ENCODE measurements around the gene BMPR1A. TPM values are rescaled to one million over a fixed set of nuclear protein-coding genes. Genes with fewer than 3 reads are reported as not detected.
"Not testable (repeated sequence)": the region's sequence is repeated elsewhere in the genome, so short reads cannot be mapped to it uniquely, and the experiment has no call there.

BMPR1A gene
- total RNA-seq, 1 experiment from 2014 or later, result 72.5 TPM

GRCh38 chr10:86861351-86861750 lies 104.9 kb downstream of the BMPR1A start:
- in situ Hi-C loops (cut with HindIII; ENCODE audit: low sequenced_read_pairs), result no loop called here
- DNase-seq (ENCODE audit: low spot score), result no peak

- in situ Hi-C loops (cut with HindIII; ENCODE audit: low sequenced_read_pairs), result no loop called here
Measured at GRCh38 chr10:86862373-86862772, 106.0 kb downstream of the BMPR1A start.

GRCh38 chr10:86862786-86863483 lies 106.5 kb downstream of the BMPR1A start:
- in situ Hi-C loops (cut with HindIII; ENCODE audit: low sequenced_read_pairs), result no loop called here
- no peak for DNase-seq (ENCODE audit: low spot score)

More at GRCh38 chr10:86862373-86862772, 106.0 kb downstream of the BMPR1A start:
- DNase-seq (ENCODE audit: low spot score), result no peak

DNA sequence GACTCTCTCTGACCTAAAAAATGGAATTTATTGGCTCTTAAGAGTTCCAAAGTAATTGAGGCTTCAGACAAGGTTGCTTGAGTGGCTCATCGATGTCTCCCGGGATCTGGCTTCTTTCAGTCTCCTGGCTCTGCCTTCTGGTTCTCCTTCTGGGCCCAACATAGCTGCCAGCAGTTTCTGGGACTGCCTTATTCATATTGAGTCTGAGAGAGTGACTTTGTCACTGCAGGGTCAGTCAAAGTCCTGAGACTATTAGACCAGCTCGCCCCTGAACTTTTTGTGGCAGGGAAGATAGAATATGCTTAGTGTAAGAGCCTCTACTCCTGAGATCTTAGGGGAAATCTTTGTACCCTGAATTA lies 107.0 kb downstream of the BMPR1A start:
- DNase-seq (ENCODE audit: low spot score), result peak; percentile 39
- in situ Hi-C loops (cut with HindIII; ENCODE audit: low sequenced_read_pairs), result no loop called here

DNA sequence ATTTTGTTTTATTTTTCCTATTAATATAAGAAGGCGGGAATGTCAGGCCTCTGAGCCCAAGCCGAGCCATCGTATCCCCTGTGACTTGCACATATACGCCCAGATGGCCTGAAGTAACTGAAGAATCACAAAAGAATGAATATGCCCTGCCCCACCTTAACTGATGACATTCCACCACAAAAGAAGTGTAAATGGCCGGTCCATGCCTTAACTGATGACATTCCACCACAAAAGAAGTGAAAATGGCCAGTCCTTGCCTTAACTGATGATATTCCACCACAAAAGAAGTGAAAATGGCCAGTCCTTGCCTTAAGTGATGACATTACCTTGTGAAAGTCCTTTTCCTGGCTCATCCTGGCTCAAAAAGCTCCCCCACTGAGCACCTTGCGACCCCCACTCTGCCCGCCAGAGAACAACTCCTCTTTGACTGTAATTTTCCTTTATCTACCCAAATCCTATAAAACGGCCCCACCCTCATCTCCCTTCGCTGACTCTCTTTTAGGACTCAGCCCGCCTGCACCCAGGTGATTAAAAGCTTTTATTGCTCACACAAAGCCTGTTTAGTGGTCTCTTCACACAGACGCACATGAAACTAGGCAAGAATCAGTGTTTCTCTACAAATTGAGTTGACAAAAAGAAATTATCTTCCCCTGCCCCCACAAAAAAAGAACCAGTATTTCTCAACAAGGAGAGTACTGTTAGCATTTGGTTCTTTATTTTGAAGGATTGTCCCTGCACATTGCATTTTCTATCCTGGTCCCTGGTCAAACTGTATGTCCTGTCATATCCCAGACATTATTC lies 108.8 kb downstream of the BMPR1A start:
- DNase-seq (ENCODE audit: low spot score); in situ Hi-C loops (cut with HindIII; ENCODE audit: low sequenced_read_pairs): not testable (repeated sequence)

GRCh38 chr10:86867149-86867548 lies 110.7 kb downstream of the BMPR1A start:
- no peak for DNase-seq (ENCODE audit: low spot score)
- in situ Hi-C loops (cut with HindIII; ENCODE audit: low sequenced_read_pairs), result no loop called here

DNA sequence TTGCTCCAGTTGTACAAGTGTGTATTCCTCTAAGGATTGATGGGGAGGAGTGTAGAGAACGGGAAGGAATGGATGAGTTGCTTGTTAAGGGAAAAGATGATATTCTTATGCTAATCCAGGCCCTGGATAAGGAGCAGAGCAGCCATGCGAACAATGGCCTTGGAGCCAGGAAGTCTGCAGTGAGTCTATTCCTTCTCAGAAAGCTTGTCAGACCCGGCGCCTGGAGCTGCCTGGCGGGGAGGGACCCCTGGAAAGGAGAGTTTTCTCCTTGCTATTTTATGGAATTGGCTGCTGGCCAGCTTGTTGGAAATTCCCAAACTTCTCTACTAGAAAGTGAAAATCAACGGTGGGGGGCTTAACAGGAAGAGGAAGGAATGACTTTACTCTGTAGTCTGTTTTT lies 111.9 kb downstream of the BMPR1A start:
- in situ Hi-C loops (cut with HindIII; ENCODE audit: low sequenced_read_pairs), result no loop called here
- peak; percentile 19 for DNase-seq (ENCODE audit: low spot score)

GRCh38 chr10:86870679-86871078 lies 114.3 kb downstream of the BMPR1A start:
- in situ Hi-C loops (cut with HindIII; ENCODE audit: low sequenced_read_pairs), result no loop called here
- DNase-seq (ENCODE audit: low spot score), result no peak

DNA sequence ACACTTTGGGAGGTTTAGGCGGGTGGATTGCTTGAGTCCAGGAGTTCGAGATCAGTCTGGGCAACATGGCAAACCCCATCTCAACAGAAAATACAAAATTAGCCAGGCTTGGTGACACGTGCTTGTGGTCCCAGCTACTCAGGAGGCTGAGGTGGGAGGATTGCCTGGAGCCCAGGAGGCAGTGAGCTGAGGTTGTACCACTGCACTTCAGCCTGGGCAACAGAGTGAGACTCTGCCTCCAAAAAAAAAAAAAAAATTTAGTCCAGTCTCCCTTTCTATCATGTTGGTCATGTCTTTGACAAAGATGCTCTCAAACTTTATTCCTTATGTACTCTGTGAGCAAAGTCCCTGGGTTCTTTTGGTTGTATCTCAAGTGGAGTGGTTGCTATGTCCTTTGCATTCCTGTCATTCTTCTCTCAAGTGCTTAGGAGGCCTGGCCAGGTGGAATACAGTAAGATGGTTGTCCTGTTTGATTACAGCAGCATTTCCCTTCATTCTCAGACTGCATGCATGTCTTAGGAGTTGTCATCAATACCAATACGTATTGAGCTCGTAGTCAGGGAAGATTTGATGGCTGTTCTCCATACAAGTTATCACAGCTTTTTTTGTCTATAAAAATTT lies 115.3 kb downstream of the BMPR1A start:
- DNase-seq (ENCODE audit: low spot score), result no peak
- in situ Hi-C loops (cut with HindIII; ENCODE audit: low sequenced_read_pairs), result no loop called here

DNA sequence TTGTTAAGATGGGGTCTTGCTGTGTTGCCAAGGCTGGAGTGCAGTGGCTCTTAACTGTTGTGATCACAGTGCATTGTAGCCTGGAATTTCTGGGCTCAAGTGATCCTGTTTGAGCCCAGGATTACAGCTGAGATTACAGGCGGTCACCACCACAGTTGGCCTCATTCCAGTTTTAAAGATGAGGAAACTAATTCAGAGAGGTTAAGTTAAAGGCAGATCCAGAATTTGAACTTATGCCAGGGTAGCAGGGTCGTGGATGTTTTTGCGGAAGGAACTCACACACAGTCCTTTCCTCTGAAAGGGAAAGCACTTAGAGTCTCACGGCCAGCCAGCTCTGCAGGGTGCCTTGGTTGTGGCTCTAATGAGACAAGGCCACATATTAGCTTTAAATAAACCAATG lies 116.3 kb downstream of the BMPR1A start:
- DNase-seq (ENCODE audit: low spot score), result no peak
- in situ Hi-C loops (cut with HindIII; ENCODE audit: low sequenced_read_pairs), result no loop called here

DNA sequence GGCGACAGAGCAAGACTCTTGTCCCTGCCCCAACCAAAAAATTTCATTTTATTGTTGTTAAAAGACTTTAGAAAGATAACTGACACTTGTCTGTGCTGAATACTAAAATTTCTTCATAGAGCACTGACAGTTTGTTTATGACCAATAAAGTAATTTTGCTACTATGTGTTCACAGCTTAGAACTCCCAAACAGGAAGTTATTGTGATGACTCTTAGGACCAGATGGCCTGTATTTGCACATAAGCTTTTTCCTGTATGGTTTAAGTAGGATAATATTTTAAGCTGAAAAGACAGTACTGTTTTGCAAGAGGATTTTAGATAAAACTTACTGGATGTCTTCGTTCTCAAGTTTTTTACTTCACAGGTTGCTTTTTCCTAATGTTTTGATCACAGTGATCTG lies 120.3 kb downstream of the BMPR1A start:
- in situ Hi-C loops (cut with HindIII; ENCODE audit: low sequenced_read_pairs), result no loop called here
- no peak for DNase-seq (ENCODE audit: low spot score)

DNA sequence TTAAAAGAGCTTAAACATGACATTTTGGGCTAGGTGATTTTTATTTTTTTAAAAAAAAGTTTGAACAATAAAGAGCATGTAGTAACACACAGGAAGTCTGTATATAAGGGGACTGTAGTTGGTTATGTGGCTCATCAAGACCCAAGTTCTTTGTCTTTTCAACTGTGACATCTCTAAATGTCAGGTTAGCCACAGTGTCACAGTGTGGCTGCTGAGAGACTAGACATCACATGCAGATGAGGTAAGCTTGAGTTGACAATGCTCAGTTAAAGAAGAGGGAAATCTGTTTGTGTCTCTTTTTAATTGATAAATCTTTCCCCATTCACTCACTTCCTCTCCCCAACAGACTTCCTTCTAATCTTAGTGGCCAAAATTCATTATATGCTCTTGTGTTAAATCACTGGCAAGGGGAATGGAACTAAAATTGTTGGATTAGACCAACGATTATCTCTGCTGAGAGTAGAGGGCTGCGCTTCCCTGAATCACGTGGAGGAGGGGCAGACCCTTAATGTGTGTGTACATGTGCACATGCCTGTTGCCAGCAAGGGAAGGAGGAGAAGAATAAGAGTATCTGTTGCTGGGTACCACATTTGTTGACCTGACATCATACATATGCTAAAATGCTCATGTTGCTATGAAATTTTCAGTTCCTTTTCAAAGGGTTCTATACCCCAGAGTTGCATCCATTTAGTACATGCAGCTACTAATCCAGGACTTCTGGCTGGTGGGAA lies 122.7 kb downstream of the BMPR1A start:
- in situ Hi-C loops (cut with HindIII; ENCODE audit: low sequenced_read_pairs), result no loop called here
- DNase-seq (ENCODE audit: low spot score), result no peak

GRCh38 chr10:86880971-86881370 lies 124.6 kb downstream of the BMPR1A start:
- no peak for DNase-seq (ENCODE audit: low spot score)
- in situ Hi-C loops (cut with HindIII; ENCODE audit: low sequenced_read_pairs), result no loop called here

GRCh38 chr10:86888585-86889381 lies 132.4 kb downstream of the BMPR1A start:
- DNase-seq (ENCODE audit: low spot score), result no peak
- in situ Hi-C loops (cut with HindIII; ENCODE audit: low sequenced_read_pairs), result no loop called here

DNA sequence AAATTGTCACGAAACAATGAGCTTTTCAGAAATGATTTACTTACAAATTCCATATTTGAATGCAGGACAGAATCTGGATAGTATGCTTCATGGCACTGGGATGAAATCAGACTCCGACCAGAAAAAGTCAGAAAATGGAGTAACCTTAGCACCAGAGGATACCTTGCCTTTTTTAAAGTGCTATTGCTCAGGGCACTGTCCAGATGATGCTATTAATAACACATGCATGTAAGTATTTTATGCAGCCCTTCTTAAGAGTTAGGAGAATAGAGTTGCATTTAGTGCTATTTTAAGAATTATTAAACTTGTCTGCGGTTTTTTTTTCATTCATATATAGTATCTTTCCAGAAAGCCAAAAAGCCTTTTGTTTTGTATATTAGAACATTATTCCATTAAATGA lies 133.6 kb downstream of the BMPR1A start:
- no peak for DNase-seq (ENCODE audit: low spot score)
- in situ Hi-C loops (cut with HindIII; ENCODE audit: low sequenced_read_pairs), result no loop called here

- in situ Hi-C loops (cut with HindIII; ENCODE audit: low sequenced_read_pairs), result no loop called here
Measured at GRCh38 chr10:86898511-86898910, 142.1 kb downstream of the BMPR1A start.

DNA sequence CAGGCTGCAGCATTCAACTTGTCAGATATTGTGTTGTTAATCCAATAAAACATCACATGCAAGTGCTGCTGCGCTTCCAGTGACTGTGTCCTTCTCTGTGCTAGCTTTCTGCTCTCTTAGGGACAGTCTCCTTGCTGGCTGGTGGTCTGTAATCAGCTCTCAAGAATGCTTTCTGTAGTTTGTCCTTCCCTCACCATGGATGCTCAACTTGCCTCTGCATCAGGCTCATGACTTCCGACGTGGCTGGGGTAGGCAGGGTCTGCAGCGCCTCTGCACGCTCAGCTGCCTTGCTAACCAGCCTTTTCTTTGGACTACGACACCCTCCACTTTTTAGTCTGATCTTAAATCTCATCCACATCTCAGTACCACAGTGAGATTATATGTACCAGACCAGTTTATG lies 142.7 kb downstream of the BMPR1A start:
- in situ Hi-C loops (cut with HindIII; ENCODE audit: low sequenced_read_pairs), result no loop called here
- no peak for DNase-seq (ENCODE audit: low spot score)

More at GRCh38 chr10:86898511-86898910, 142.1 kb downstream of the BMPR1A start:
- DNase-seq (ENCODE audit: low spot score), result no peak

- in situ Hi-C loops (cut with HindIII; ENCODE audit: low sequenced_read_pairs), result no loop called here
- peak; percentile 83 for DNase-seq (ENCODE audit: low spot score)
Measured at GRCh38 chr10:86899670-86900276, 143.4 kb downstream of the BMPR1A start.

Measured in G401 (cell line).